Stimulated activated CD4-positive, alpha-beta T cell treated with anti-CD3 and anti-CD28 coated beads, Interleukin-1b, Interleukin-23, amount 100 ng/mL, for 48 hours (primary cell): ENCODE data around the gene SNX24.
A peak's percentile ranks its signal among the peaks of the same experiment; 100 is the strongest.
"Not testable (repeated sequence)": the region's sequence is repeated elsewhere in the genome, so short reads cannot be mapped to it uniquely, and the experiment has no call there.

ENCODE experiments used
- DNase-seq: peaks from one replicate; pipeline ENCODE4 v3.0.0-alpha.2; 2020

Gene SNX24

GRCh38 chr5:122845229-122846050 is at the start of gene SNX24:
TSS of gene SNX24 (plus strand) at chr5:122845613. CDS start at chr5:122845634, 21 bp downstream.
- DNase-seq, result peak; percentile 66

GRCh38 chr5:122805481-122805880 is 39.9 kb upstream of the SNX24 start:
- DNase-seq, result no peak

- DNase-seq, result no peak
Measured at GRCh38 chr5:122810405-122810804, 35.0 kb upstream of the SNX24 start.

GRCh38 chr5:122815218-122815767 is 30.1 kb upstream of the SNX24 start:
- no peak for DNase-seq

GRCh38 chr5:122816756-122817155 is 28.7 kb upstream of the SNX24 start:
- DNase-seq, result no peak

GRCh38 chr5:122831984-122832383 is 13.4 kb upstream of the SNX24 start:
- no peak for DNase-seq

GRCh38 chr5:122835681-122836080 is 9.7 kb upstream of the SNX24 start:
- no peak for DNase-seq

- DNase-seq, result no peak
Measured at GRCh38 chr5:122836947-122837346, 8.5 kb upstream of the SNX24 start.

GRCh38 chr5:122839731-122840130 is 5.7 kb upstream of the SNX24 start:
- DNase-seq, result no peak

- no peak for DNase-seq
Measured at GRCh38 chr5:122842016-122842580, 3.3 kb upstream of the SNX24 start.

GRCh38 chr5:122844136-122844909 is 1.1 kb upstream of the SNX24 start:
- no peak for DNase-seq

- no peak for DNase-seq
Measured at GRCh38 chr5:122844910-122845228, 544 bp upstream of the SNX24 start.

- DNase-seq, result no peak
Measured at GRCh38 chr5:122846051-122846550, 688 bp downstream of the SNX24 start.

GRCh38 chr5:122847687-122848081 is 2.3 kb downstream of the SNX24 start:
- DNase-seq, result no peak

GRCh38 chr5:122849771-122850170 is 4.4 kb downstream of the SNX24 start:
- no peak for DNase-seq

GRCh38 chr5:122857538-122857937 is 12.1 kb downstream of the SNX24 start:
- DNase-seq, result not testable (repeated sequence)

- no peak for DNase-seq
Measured at GRCh38 chr5:122858451-122858850, 13.0 kb downstream of the SNX24 start.

GRCh38 chr5:122863240-122863639 is 17.8 kb downstream of the SNX24 start:
- DNase-seq, result no peak

GRCh38 chr5:122863721-122864120 is 18.3 kb downstream of the SNX24 start:
- DNase-seq, result no peak

- peak; percentile 40 for DNase-seq
Measured at GRCh38 chr5:122864400-122864799, 19.0 kb downstream of the SNX24 start.

GRCh38 chr5:122864842-122865241 is 19.4 kb downstream of the SNX24 start:
- DNase-seq, result no peak

- no peak for DNase-seq
Measured at GRCh38 chr5:122870219-122870856, 24.9 kb downstream of the SNX24 start.

- DNase-seq, result no peak
Measured at GRCh38 chr5:122871661-122872060, 26.2 kb downstream of the SNX24 start.
